Activated CD8-positive, alpha-beta T cell treated with anti-CD3 and anti-CD28 coated beads for 36 hours (primary cell): ENCODE data around the gene LIG1. TPM values are rescaled to one million over a fixed set of nuclear protein-coding genes. Genes with fewer than 3 reads are reported as not detected.

Experiments
- ATAC-seq: fragments of 200-7000 bp; cut with Tn5 transposase; one replicate; pipeline ENCODE4 v1.10.0; 2021; ENCODE audit warnings: mild to moderate bottlenecking, moderate library complexity
- CTCF ChIA-PET: fragments of 350-600 bp; sonication (Branson Sonifier 250); formaldehyde crosslinking; loops from one replicate; lab custom pipeline; 2021; ENCODE audit warnings: antibody characterized with exemption; lab: Charles Lee
- POLR2A ChIA-PET: fragments of 350-600 bp; sonication (Branson Sonifier 250); formaldehyde crosslinking; loops from one replicate; lab custom pipeline; 2021; ENCODE audit warnings: antibody characterized with exemption; lab: Charles Lee
- DNase-seq: peaks from one replicate; pipeline ENCODE4 v3.0.0-alpha.2; 2020
- H3K27ac Mint-ChIP-seq: one replicate; pipeline ENCODE4 v1.8.0; 2021; ENCODE audit warnings: mild to moderate bottlenecking, mixed read lengths
- H3K27me3 Mint-ChIP-seq: one replicate; pipeline ENCODE4 v1.8.0; 2021; ENCODE audit warnings: mixed read lengths
- H3K36me3 Mint-ChIP-seq: one replicate; pipeline ENCODE4 v1.8.0; 2021; ENCODE audit warnings: low read depth, mixed read lengths
- H3K4me1 Mint-ChIP-seq: one replicate; pipeline ENCODE4 v1.8.0; 2021; ENCODE audit warnings: low read depth, mixed read lengths
- H3K4me3 Mint-ChIP-seq: one replicate; pipeline ENCODE4 v1.8.0; 2021; ENCODE audit warnings: mild to moderate bottlenecking, moderate library complexity, mixed read lengths
- H3K9me3 Mint-ChIP-seq: one replicate; pipeline ENCODE4 v1.8.0; 2021; ENCODE audit warnings: mixed read lengths
- intact Hi-C: fragments of 100-400 bp; cut with micrococcal nuclease; formaldehyde crosslinking; loops from one replicate; pipeline ENCODE4 v1.10.0; 2022
- total RNA-seq, 2 experiments: library from RNA; stranded (reverse); gene quantifications; one replicate each; pipeline ENCODE4 v1.2.3, GENCODE V29; 2021
- TF ChIP-seq, protein P1 (sequence below): fragments of 200-600 bp; IDR thresholded peaks from one replicate; pipeline ENCODE4 v1.8.0; 2022; ENCODE audit warnings: antibody characterized with exemption, mild to moderate bottlenecking

LIG1 gene
- total RNA-seq, 2 experiments from 2014 or later, result 181 to 188 TPM

DNA sequence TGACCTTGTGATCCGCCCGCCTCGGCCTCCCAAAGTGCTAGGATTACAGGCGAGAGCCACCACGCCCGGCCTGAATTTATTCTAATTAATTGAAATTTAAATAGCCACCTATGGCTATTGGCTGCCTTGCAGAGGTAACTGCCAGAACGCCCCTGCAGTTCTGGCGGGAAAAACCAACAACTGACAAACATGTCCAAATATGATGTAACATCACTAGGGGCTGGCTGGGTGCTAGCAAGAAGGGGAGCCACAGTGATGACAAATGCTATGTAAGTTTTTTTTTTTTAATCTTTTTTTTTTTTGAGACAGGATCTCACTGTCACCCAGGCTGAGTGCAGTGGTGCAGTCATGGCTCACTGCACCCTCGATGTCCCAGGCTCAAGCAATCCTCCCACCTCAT is 13.2 kb upstream of the LIG1 start:
- ATAC-seq (peak; percentile 10), DNase-seq (no peak)

GRCh38 chr19:48182434-48182833 is 12.3 kb upstream of the LIG1 start:
- H3K36me3 Mint-ChIP-seq, result peaks cover 34% of the 10 kb centered on the region
- POLR2A ChIA-PET, result no interaction called here
- no peak overlapping the region for H3K27ac Mint-ChIP-seq
- no peak for DNase-seq
- no peaks in the 10 kb centered on the region for H3K27me3 Mint-ChIP-seq
- intact Hi-C loops, result no loop called here
- no peak overlapping the region for H3K4me3 Mint-ChIP-seq
- no peak for ATAC-seq
- H3K4me1 Mint-ChIP-seq, result no peaks in the 10 kb centered on the region
- peaks cover 11% of the 10 kb centered on the region for H3K9me3 Mint-ChIP-seq
- CTCF ChIA-PET, result no interaction called here
- TF ChIP-seq, protein P1, sequence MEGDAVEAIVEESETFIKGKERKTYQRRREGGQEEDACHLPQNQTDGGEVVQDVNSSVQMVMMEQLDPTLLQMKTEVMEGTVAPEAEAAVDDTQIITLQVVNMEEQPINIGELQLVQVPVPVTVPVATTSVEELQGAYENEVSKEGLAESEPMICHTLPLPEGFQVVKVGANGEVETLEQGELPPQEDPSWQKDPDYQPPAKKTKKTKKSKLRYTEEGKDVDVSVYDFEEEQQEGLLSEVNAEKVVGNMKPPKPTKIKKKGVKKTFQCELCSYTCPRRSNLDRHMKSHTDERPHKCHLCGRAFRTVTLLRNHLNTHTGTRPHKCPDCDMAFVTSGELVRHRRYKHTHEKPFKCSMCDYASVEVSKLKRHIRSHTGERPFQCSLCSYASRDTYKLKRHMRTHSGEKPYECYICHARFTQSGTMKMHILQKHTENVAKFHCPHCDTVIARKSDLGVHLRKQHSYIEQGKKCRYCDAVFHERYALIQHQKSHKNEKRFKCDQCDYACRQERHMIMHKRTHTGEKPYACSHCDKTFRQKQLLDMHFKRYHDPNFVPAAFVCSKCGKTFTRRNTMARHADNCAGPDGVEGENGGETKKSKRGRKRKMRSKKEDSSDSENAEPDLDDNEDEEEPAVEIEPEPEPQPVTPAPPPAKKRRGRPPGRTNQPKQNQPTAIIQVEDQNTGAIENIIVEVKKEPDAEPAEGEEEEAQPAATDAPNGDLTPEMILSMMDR, result no peak

More for the DNA sequence above, 13.2 kb upstream of the LIG1 start:
- intact Hi-C loops, result no loop called here
- no peak overlapping the region for H3K27ac Mint-ChIP-seq
- ChIA-PET POLR2A (interaction anchor here (1.2 to 2.8 kb wide), 2 partner anchors 9 to 22 kb away, joined by 3 to 9 read pairs; no protein-coding TSS in a partner anchor), CTCF (interaction anchor here (1.5 kb wide), 1 partner anchor 76 kb away, joined by 3 read pairs; no protein-coding TSS in a partner anchor)
- no peaks in the 10 kb centered on the region for H3K27me3 Mint-ChIP-seq
- TF ChIP-seq, protein P1, result no peak
- no peaks in the 10 kb centered on the region for H3K4me1 Mint-ChIP-seq
- peaks cover 38% of the 10 kb centered on the region for H3K36me3 Mint-ChIP-seq
- no peak overlapping the region for H3K4me3 Mint-ChIP-seq
- H3K9me3 Mint-ChIP-seq, result peaks cover 11% of the 10 kb centered on the region

DNA sequence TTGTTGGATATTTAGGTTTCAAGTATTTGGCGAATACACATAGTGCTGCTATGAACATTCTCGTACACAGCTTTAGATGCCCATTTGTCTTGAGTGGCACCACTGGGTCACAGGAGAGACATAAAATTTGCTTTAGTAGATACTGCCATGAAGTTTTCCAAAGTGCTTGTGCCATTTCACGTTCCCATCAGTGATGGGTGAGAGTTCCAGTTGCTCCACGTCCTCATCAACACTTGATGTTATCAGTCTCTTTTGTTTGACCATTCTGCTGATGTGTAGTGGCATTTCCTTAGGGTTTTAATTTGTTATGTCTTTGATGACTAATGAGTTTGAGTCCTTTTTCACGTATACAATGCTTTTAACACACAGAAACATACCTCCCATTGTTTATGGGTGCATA is 11.4 kb upstream of the LIG1 start:
- TF ChIP-seq, protein P1, result no peak
- no peaks in the 10 kb centered on the region for H3K27me3 Mint-ChIP-seq
- H3K36me3 Mint-ChIP-seq, result peaks cover 38% of the 10 kb centered on the region
- H3K4me1 Mint-ChIP-seq, result no peaks in the 10 kb centered on the region
- CTCF ChIA-PET, result no interaction called here
- ATAC-seq (no peak), DNase-seq (no peak)
- peaks cover 11% of the 10 kb centered on the region for H3K9me3 Mint-ChIP-seq
- intact Hi-C loops, result no loop called here
- H3K4me3 Mint-ChIP-seq, result no peak overlapping the region
- no peak overlapping the region for H3K27ac Mint-ChIP-seq
- POLR2A ChIA-PET, result no interaction called here

- Mint-ChIP-seq H3K36me3 (peaks cover 49% of the 10 kb centered on the region), H3K4me3 (no peak overlapping the region), H3K4me1 (peaks cover 9% of the 10 kb centered on the region), H3K27ac (no peak overlapping the region), H3K9me3 (peaks cover 3% of the 10 kb centered on the region), H3K27me3 (no peaks in the 10 kb centered on the region)
- DNase-seq (no peak), ATAC-seq (no peak)
- TF ChIP-seq, protein P1, result no peak
- intact Hi-C loops, result no loop called here
- ChIA-PET POLR2A (interaction anchor here (0.7 kb wide), 1 partner anchor 52 kb away, joined by 3 read pairs; no protein-coding TSS in a partner anchor), CTCF (interaction anchor here (2.5 kb wide), 1 partner anchor 18 kb away, joined by 12 read pairs; no protein-coding TSS in a partner anchor)
These were observed 6.1 kb upstream of the LIG1 start for GRCh38 chr19:48176226-48176625.

DNA sequence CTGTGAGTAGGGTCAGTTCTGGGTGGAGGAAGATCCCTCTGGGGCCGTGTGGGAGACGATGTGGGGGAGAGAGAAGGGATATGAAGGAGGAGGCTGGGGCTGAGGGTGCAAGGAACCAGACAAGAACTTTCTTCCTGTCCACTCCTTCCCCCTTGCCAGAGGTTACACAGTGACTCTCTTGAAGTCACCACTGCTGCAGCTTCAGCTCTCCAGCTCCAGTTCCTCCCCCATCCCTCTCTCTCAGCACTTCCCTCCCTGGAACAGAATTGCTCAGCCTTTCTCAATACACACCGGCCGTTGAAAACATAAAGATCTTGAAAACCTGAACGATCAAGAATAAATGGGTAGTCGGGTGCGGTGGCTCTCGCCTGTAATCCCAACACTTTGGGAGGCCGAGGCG is 5.4 kb upstream of the LIG1 start:
- ATAC-seq (no peak), DNase-seq (no peak)
- Mint-ChIP-seq H3K9me3 (peaks cover 2% of the 10 kb centered on the region), H3K4me3 (no peak overlapping the region), H3K4me1 (peaks cover 13% of the 10 kb centered on the region), H3K27me3 (no peaks in the 10 kb centered on the region), H3K36me3 (peaks cover 48% of the 10 kb centered on the region), H3K27ac (no peak overlapping the region)
- CTCF ChIA-PET, result interaction anchor here (2.5 kb wide), 1 partner anchor 19 kb away, joined by 12 read pairs; no protein-coding TSS in a partner anchor
- POLR2A ChIA-PET, result interaction anchor here (0.6 to 0.7 kb wide), 2 partner anchors 49 to 52 kb away, joined by 3 to 5 read pairs; no protein-coding TSS in a partner anchor
- TF ChIP-seq, protein P1, result no peak
- intact Hi-C loops, result no loop called here
